H9 (cell line): Measurements from ENCODE around the gene NDUFB1. TPM values are rescaled to one million over a fixed set of nuclear protein-coding genes. Genes with fewer than 3 reads are reported as not detected.

Experiments used
- DNase-seq: peaks from one replicate; pipeline ENCODE4 v3.0.0-alpha.2; 2017
- H2AFZ ChIP-seq: one replicate; pipeline ENCODE4 v1.6.1; 2013; ENCODE audit warnings: mild to moderate bottlenecking, low read length, control low read depth, moderate library complexity
- H2AK5ac ChIP-seq: 2 replicates; pipeline ENCODE4 v1.6.1; 2013; ENCODE audit warnings: low read length, control low read depth, mixed read lengths; ENCODE audit not compliant: insufficient read length
- H2BK120ac ChIP-seq: one replicate; pipeline ENCODE4 v1.6.1; 2013; ENCODE audit warnings: low read depth, mild to moderate bottlenecking, low read length, control low read depth, inconsistent platforms; ENCODE audit not compliant: poor library complexity, severe bottlenecking
- H2BK12ac ChIP-seq: 2 replicates; pipeline ENCODE4 v1.6.1; 2013; ENCODE audit warnings: low read length, control low read depth, mixed read lengths, low read depth; ENCODE audit not compliant: insufficient read length
- H2BK15ac ChIP-seq: 2 replicates; pipeline ENCODE4 v1.6.1; 2013; ENCODE audit warnings: low read depth, low read length, control low read depth
- H2BK20ac ChIP-seq: one replicate; pipeline ENCODE4 v1.6.1; 2013; ENCODE audit warnings: low read depth, mild to moderate bottlenecking, low read length, control low read depth, inconsistent platforms; ENCODE audit not compliant: poor library complexity, severe bottlenecking
- H2BK5ac ChIP-seq: 2 replicates; pipeline ENCODE4 v1.6.1; 2013; ENCODE audit warnings: low read length, control low read depth, mixed read lengths; ENCODE audit not compliant: insufficient read length
- H3K14ac ChIP-seq: 2 replicates; pipeline ENCODE4 v1.6.1; 2013; ENCODE audit warnings: low read length, control low read depth; ENCODE audit not compliant: insufficient read depth
- H3K18ac ChIP-seq: 2 replicates; pipeline ENCODE4 v1.6.1; 2013; ENCODE audit warnings: low read depth, mild to moderate bottlenecking, mixed read lengths, low read length, control low read depth; ENCODE audit not compliant: insufficient read length
- H3K23ac ChIP-seq: 2 replicates; pipeline ENCODE4 v1.6.1; 2013; ENCODE audit warnings: low read length, control low read depth, mixed read lengths, low read depth; ENCODE audit not compliant: insufficient read length
- H3K23me2 ChIP-seq: 2 replicates; pipeline ENCODE4 v1.6.1; 2013; ENCODE audit warnings: low read depth, mild to moderate bottlenecking, mixed read lengths, low read length, control low read depth; ENCODE audit not compliant: insufficient read length, poor library complexity, severe bottlenecking
- H3K27ac ChIP-seq: 2 replicates; pipeline ENCODE4 v1.5.1; 2013; ENCODE audit warnings: low read length, control low read depth, mixed read lengths, low read depth; ENCODE audit not compliant: insufficient read length
- H3K27me3 ChIP-seq: 2 replicates; pipeline ENCODE4 v1.6.1; 2013; ENCODE audit warnings: low read length, control low read depth, inconsistent platforms; ENCODE audit not compliant: insufficient read depth
- H3K4ac ChIP-seq: 2 replicates; pipeline ENCODE4 v1.6.1; 2013; ENCODE audit warnings: low read depth, mild to moderate bottlenecking, control low read depth, inconsistent platforms, low read length, moderate library complexity
- H3K4me1 ChIP-seq: 2 replicates; pipeline ENCODE4 v1.6.1; 2013; ENCODE audit warnings: low read length, control low read depth, inconsistent platforms; ENCODE audit not compliant: insufficient read depth
- H3K4me2 ChIP-seq: 2 replicates; pipeline ENCODE4 v1.6.1; 2013; ENCODE audit warnings: low read length, control low read depth, mixed read lengths; ENCODE audit not compliant: insufficient read length, insufficient read depth
- H3K56ac ChIP-seq: 2 replicates; pipeline ENCODE4 v1.6.1; 2013; ENCODE audit warnings: low read depth, mild to moderate bottlenecking, mixed read lengths, low read length, control low read depth; ENCODE audit not compliant: insufficient read length
- H3K79me1 ChIP-seq: 2 replicates; pipeline ENCODE4 v1.6.1; 2013; ENCODE audit warnings: low read depth, mild to moderate bottlenecking, moderate library complexity, low read length, control low read depth, inconsistent platforms; ENCODE audit not compliant: insufficient read depth, poor library complexity, severe bottlenecking
- H3K79me2 ChIP-seq: 2 replicates; pipeline ENCODE4 v1.6.1; 2013; ENCODE audit warnings: low read length, control low read depth, inconsistent platforms; ENCODE audit not compliant: insufficient read depth
- H3K9ac ChIP-seq: 2 replicates; pipeline ENCODE4 v1.6.1; 2013; ENCODE audit warnings: low read length, control low read depth, mixed read lengths; ENCODE audit not compliant: insufficient read length; ENCODE audit errors: extremely low read depth
- H3K9me3 ChIP-seq: one replicate; pipeline ENCODE4 v1.6.1; 2013; ENCODE audit warnings: low read depth, low read length, inconsistent platforms; ENCODE audit not compliant: control insufficient read depth
- H3T11ph ChIP-seq: one replicate; pipeline ENCODE4 v1.6.1; 2013; ENCODE audit warnings: mild to moderate bottlenecking, low read length, control low read depth, inconsistent platforms
- H4K20me1 ChIP-seq: one replicate; pipeline ENCODE4 v1.6.1; 2013; ENCODE audit not compliant: control insufficient read depth, insufficient read length, insufficient read depth
- H4K5ac ChIP-seq: 2 replicates; pipeline ENCODE4 v1.6.1; 2013; ENCODE audit warnings: low read depth, mild to moderate bottlenecking, mixed read lengths, low read length, control low read depth; ENCODE audit not compliant: insufficient read length
- H4K8ac ChIP-seq: replicated peaks from 2 replicates; pipeline ENCODE4 v1.6.1; 2013; ENCODE audit warnings: low read length, control low read depth, mixed read lengths, low read depth; ENCODE audit not compliant: insufficient read length
- H4K91ac ChIP-seq: 2 replicates; pipeline ENCODE4 v1.6.1; 2013; ENCODE audit warnings: low read depth, mild to moderate bottlenecking, moderate library complexity, mixed read lengths, low read length, control low read depth; ENCODE audit not compliant: insufficient read length
- H3K27ac Mint-ChIP-seq, 3 experiments: 2 replicates in 2 of 3; 3 replicates in 1 of 3; pipeline ENCODE4 v1.8.0; 2020 to 2021; ENCODE audit warnings: mixed read lengths in 3 of 3, mild to moderate bottlenecking in 1 of 3, moderate library complexity in 1 of 3
- H3K27me3 Mint-ChIP-seq: 2 replicates; pipeline ENCODE4 v1.8.0; 2021; ENCODE audit warnings: low read depth, mild to moderate bottlenecking, moderate library complexity, mixed read lengths
- H3K36me3 Mint-ChIP-seq, 3 experiments: 2 replicates in 2 of 3; 3 replicates in 1 of 3; pipeline ENCODE4 v1.8.0; 2020 to 2021; ENCODE audit warnings: low read depth in 3 of 3, mixed read lengths in 3 of 3; ENCODE audit not compliant: insufficient read depth in 1 of 3
- H3K4me1 Mint-ChIP-seq, 2 experiments: 2 replicates each; pipeline ENCODE4 v1.8.0; 2020; ENCODE audit warnings: mixed read lengths in 2 of 2
- H3K4me3 Mint-ChIP-seq, 2 experiments: 2 replicates in 1 of 2; 3 replicates in 1 of 2; pipeline ENCODE4 v1.8.0; 2020 to 2021; ENCODE audit warnings: mild to moderate bottlenecking in 2 of 2, mixed read lengths in 2 of 2, moderate library complexity in 1 of 2
- H3K9me3 Mint-ChIP-seq, 2 experiments: 2 replicates in 1 of 2; 3 replicates in 1 of 2; pipeline ENCODE4 v1.8.0; 2020; ENCODE audit warnings: mild to moderate bottlenecking in 2 of 2, mixed read lengths in 2 of 2, moderate library complexity in 1 of 2
- CTCF ChIP-seq: fragments of 200-600 bp; sonication (generic); conservative IDR thresholded peaks from 3 replicates; pipeline ENCODE4 v1.8.0; 2021; ENCODE audit warnings: antibody characterized with exemption, mild to moderate bottlenecking
- WGBS: extraction: QIAGEN DNeasy Blood & Tissue Kit; methylation state at CpG from one replicate; pipeline ENCODE4 v1.1.7; 2013; ENCODE audit warnings: missing lambda C conversion rate, low lambda C conversion rate, mixed read lengths; ENCODE audit not compliant: insufficient read length; ENCODE audit errors: extremely low coverage; 5-methylcytosine and 5-hydroxymethylcytosine counted together
- total RNA-seq: library from RNA; stranded (reverse); gene quantifications from 2 replicates; pipeline ENCODE4 v1.2.1, GENCODE V29; 2021

Gene NDUFB1
- total RNA-seq, 1 experiment from 2014 or later: 153 TPM

- no peak for DNase-seq
- H3K36me3 Mint-ChIP-seq: peaks cover 32 to 84% (median 73%) of the 10 kb centered on the region in 3 experiments; a peak in 6 of 7 replicates
- no peaks in the 10 kb centered on the region for H3K23me2 ChIP-seq
Measured at GRCh38 chr14:92135269-92135668, 13.8 kb upstream of the NDUFB1 start.

More at GRCh38 chr14:92135269-92135668, 13.8 kb upstream of the NDUFB1 start:
- Histone ChIP-seq H2BK5ac (no peak overlapping the region), H3K18ac (no peak overlapping the region), H3K23ac (no peak overlapping the region), H3K56ac (no peak overlapping the region), H3K4me2 (no peak overlapping the region), H3K79me1 (no peaks in the 10 kb centered on the region), H3T11ph (no peak overlapping the region), H2AFZ (no peak overlapping the region), H3K27ac (no peak overlapping the region), H2AK5ac (no peak overlapping the region), H3K27me3 (no peaks in the 10 kb centered on the region), H2BK20ac (no peak overlapping the region), H3K9me3 (no peaks in the 10 kb centered on the region), H3K79me2 (no peaks in the 10 kb centered on the region), H3K14ac (no peak overlapping the region), H3K4ac (no peak overlapping the region), H4K20me1 (no peaks in the 10 kb centered on the region), H2BK15ac (no peak overlapping the region), H4K8ac (no peak overlapping the region), H2BK12ac (no peak overlapping the region), H4K91ac (no peak overlapping the region), H2BK120ac (no peak overlapping the region), H3K9ac (no peak overlapping the region), H4K5ac (no peak overlapping the region), H3K4me1 (no peaks in the 10 kb centered on the region)
- no peaks in the 10 kb centered on the region for H3K4me1 Mint-ChIP-seq
- H3K9me3 Mint-ChIP-seq: no peaks in the 10 kb centered on the region
- H3K27me3 Mint-ChIP-seq: no peaks in the 10 kb centered on the region
- H3K27ac Mint-ChIP-seq: no peak overlapping the region
- peak; percentile 57 for TF ChIP-seq CTCF
- WGBS: no CpG with 5 or more reads among the region's 1 CpG
- no peak overlapping the region for H3K4me3 Mint-ChIP-seq
